ENCODE measurements around the gene AHNAK2.

GRCh38 chr14:104933746-104934733 lies 44.1 kb downstream of the AHNAK2 start:
- TF ChIP-seq CTCF (IDR thresholded peaks at IDR 0.05) (no peak), POLR2A (IDR thresholded peaks at IDR 0.05) (no peak)
